Subcutaneous abdominal adipose tissue (tissue), 5 donors: Measurements from ENCODE around the gene TTLL9.

Source experiments
- H3K27ac ChIP-seq: one replicate; pipeline ENCODE4 v1.7.0; 2013; ENCODE audit warnings: low read depth, mild to moderate bottlenecking, inconsistent platforms, low read length, moderate library complexity
- H3K27me3 ChIP-seq, 5 donors: one replicate each; pipeline ENCODE4 v1.7.0; 2013; ENCODE audit warnings: low read length in 5 of 5, inconsistent platforms in 1 of 5; ENCODE audit not compliant: control insufficient read depth in 5 of 5, insufficient read depth in 4 of 5
- H3K36me3 ChIP-seq, 5 donors: one replicate each; pipeline ENCODE4 v1.7.0; 2013; ENCODE audit warnings: low read length in 5 of 5; ENCODE audit not compliant: control insufficient read depth in 5 of 5, insufficient read depth in 5 of 5
- H3K4me1 ChIP-seq, 5 donors: one replicate each; pipeline ENCODE4 v1.7.0; 2013; ENCODE audit warnings: low read length in 5 of 5, mild to moderate bottlenecking in 3 of 5, moderate library complexity in 1 of 5; ENCODE audit not compliant: control insufficient read depth in 5 of 5, insufficient read depth in 5 of 5
- H3K4me3 ChIP-seq, 5 donors: one replicate each; pipeline ENCODE4 v1.7.0; 2013; ENCODE audit warnings: low read length in 5 of 5, low read depth in 1 of 5
- H3K9ac ChIP-seq, 5 donors: one replicate each; pipeline ENCODE4 v1.7.0; 2013; ENCODE audit warnings: low read length in 5 of 5, mild to moderate bottlenecking in 4 of 5, moderate library complexity in 3 of 5
- H3K9me3 ChIP-seq, 5 donors: one replicate each; pipeline ENCODE4 v1.7.0; 2013; ENCODE audit warnings: low read length in 5 of 5; ENCODE audit not compliant: control insufficient read depth in 5 of 5
- donor health status: healthy.
- donor health status: healthy.
- donor health status: healthy.
- donor health status: healthy.
- donor health status: healthy.

The TTLL9 gene

GRCh38 chr20:31974951-31975487 lies 104.6 kb downstream of the TTLL9 start:
- Histone ChIP-seq H3K4me1 (no peaks in the 10 kb centered on the region), H3K36me3 (no peaks in the 10 kb centered on the region), H3K9ac (no peak overlapping the region), H3K27ac (no peak overlapping the region), H3K27me3 (peaks cover 4 to 16% (median 13%) of the 10 kb centered on the region in 5 donors), H3K9me3 (no peaks in the 10 kb centered on the region), H3K4me3 (no peak overlapping the region)

GRCh38 chr20:31975874-31976273 lies 105.4 kb downstream of the TTLL9 start:
- no peaks in the 10 kb centered on the region for H3K36me3 ChIP-seq
- no peak overlapping the region for H3K27ac ChIP-seq
- no peaks in the 10 kb centered on the region for H3K9me3 ChIP-seq
- H3K4me1 ChIP-seq, result no peaks in the 10 kb centered on the region
- H3K9ac ChIP-seq, result no peak overlapping the region
- H3K4me3 ChIP-seq, result no peak overlapping the region
- peaks cover 7 to 18% (median 14%) of the 10 kb centered on the region in 5 donors for H3K27me3 ChIP-seq

GRCh38 chr20:31977080-31977479 lies 106.6 kb downstream of the TTLL9 start:
- Histone ChIP-seq H3K4me3 (no peak overlapping the region), H3K9me3 (no peaks in the 10 kb centered on the region), H3K36me3 (no peaks in the 10 kb centered on the region)

GRCh38 chr20:31979713-31980426 lies 109.4 kb downstream of the TTLL9 start:
- H3K27ac ChIP-seq, result no peak overlapping the region
- H3K4me1 ChIP-seq, result no peaks in the 10 kb centered on the region
- peaks cover 4 to 17% (median 13%) of the 10 kb centered on the region in 5 donors for H3K27me3 ChIP-seq
- H3K36me3 ChIP-seq, result no peaks in the 10 kb centered on the region
- no peak overlapping the region for H3K9ac ChIP-seq
- H3K9me3 ChIP-seq, result no peaks in the 10 kb centered on the region
- H3K4me3 ChIP-seq, result no peak overlapping the region

More at GRCh38 chr20:31977080-31977479, 106.6 kb downstream of the TTLL9 start:
- H3K4me1 ChIP-seq, result no peaks in the 10 kb centered on the region
- H3K27me3 ChIP-seq, result peaks cover 7 to 18% (median 12%) of the 10 kb centered on the region in 5 donors
- no peak overlapping the region for H3K27ac ChIP-seq
- H3K9ac ChIP-seq, result no peak overlapping the region

DNA sequence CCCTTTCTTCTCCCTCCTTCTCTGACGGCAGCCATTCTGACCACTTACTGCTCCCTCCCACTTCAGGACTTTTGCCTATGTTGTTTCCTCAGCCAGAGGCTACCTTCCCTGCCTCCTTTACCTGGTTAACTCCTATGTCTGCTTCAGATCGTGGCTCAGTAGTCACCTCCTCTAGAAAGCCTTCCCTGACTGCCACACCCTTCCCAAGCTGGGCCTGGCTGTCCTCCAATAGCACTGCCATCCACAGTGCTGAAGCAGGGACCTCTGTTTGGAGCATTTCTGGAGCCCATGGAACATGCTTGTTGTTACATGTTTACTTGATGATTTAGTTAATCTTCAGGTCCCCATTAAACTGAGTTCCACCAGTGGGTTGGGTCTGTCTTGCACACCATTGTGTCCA lies 111.3 kb downstream of the TTLL9 start:
- H3K4me3 ChIP-seq, result no peak overlapping the region
- no peaks in the 10 kb centered on the region for H3K4me1 ChIP-seq
- H3K27me3 ChIP-seq, result peaks cover 4 to 10% (median 8%) of the 10 kb centered on the region in 5 donors
- no peaks in the 10 kb centered on the region for H3K9me3 ChIP-seq
- H3K9ac ChIP-seq, result no peak overlapping the region
- no peaks in the 10 kb centered on the region for H3K36me3 ChIP-seq
- H3K27ac ChIP-seq, result no peak overlapping the region

DNA sequence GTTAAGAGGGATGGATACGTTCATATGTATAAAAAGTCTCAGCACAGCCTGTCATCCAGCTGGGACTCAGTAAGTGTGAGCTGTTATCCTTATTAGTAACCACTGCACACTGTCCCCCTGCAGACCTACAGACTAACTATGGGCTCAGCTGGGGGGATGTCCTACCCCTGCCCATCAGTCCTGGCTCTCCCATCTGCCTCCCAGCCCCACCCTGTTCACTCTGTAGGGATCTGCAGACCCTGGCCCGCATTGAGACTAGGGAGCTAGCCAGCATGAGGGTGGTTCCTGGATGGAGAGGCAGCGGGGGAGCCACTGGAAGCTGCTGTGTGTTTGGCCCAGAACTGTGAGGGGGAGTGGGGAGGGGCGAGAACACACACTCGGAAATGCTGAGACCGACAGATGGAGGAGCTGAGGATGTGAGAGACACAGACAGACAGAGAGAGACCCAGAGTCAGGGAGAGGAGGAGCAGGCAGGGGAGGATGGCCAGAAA lies 114.6 kb downstream of the TTLL9 start:
- Histone ChIP-seq H3K27ac (no peak overlapping the region), H3K4me3 (no peak overlapping the region), H3K9me3 (no peaks in the 10 kb centered on the region), H3K36me3 (no peaks in the 10 kb centered on the region), H3K27me3 (peaks cover 0 to 7% (median 3%) of the 10 kb centered on the region in 5 donors), H3K9ac (no peak overlapping the region), H3K4me1 (no peaks in the 10 kb centered on the region)

DNA sequence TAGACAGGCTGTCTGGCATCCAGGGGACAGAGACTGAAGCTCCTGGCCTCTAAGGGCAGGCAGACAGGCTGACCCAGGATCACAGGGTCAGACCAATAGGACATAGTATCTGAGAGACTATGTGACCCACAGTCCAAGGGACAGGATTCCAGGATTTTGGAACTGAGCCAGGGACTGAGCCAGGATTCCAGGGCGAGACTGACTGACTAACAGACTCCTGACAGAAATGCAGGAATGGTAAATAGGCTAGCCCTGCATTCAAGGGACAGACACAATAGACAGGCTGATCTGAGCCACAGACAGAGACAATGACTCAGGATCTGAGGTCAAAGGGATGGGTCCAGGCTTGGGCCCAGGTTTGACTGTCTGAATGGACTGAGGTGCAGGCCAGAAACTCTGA lies 117.3 kb downstream of the TTLL9 start:
- Histone ChIP-seq H3K4me3 (no peak overlapping the region), H3K4me1 (no peaks in the 10 kb centered on the region), H3K9me3 (no peaks in the 10 kb centered on the region), H3K27me3 (peaks cover 0 to 7% (median 0%) of the 10 kb centered on the region in 5 donors), H3K36me3 (no peaks in the 10 kb centered on the region), H3K27ac (no peak overlapping the region), H3K9ac (no peak overlapping the region)

DNA sequence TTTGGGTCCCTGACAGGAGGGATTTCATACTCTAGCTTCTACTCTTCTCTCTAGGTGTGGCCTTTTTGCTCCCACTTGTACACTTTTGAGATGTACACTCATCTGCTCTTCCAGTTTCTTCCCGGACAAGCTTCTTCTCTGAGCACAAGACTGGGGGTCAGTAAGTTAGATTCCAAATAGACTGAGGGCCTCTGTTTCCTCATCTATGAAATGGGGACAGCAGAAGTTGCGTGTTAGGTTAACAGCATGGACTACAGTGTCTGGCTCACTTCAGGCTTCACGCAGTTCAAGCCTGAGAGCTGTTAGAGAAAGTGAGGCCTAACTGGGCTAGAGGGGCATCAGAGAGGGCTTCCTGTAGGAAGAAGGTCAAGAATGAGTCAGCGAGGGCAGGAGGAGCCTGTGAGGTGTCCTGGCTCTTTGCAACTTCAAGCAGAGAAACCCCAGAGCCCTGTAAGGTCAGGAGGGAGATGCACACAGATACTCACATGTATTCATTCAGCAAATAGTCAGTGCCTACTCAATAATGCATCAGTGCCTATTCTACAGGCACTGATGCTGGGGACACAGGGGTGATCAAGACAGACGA lies 118.1 kb downstream of the TTLL9 start:
- Histone ChIP-seq H3K4me1 (no peaks in the 10 kb centered on the region), H3K27me3 (peaks cover 0 to 12% (median 7%) of the 10 kb centered on the region in 5 donors), H3K27ac (no peak overlapping the region), H3K36me3 (no peaks in the 10 kb centered on the region), H3K9me3 (no peaks in the 10 kb centered on the region), H3K4me3 (no peak overlapping the region), H3K9ac (no peak overlapping the region)

DNA sequence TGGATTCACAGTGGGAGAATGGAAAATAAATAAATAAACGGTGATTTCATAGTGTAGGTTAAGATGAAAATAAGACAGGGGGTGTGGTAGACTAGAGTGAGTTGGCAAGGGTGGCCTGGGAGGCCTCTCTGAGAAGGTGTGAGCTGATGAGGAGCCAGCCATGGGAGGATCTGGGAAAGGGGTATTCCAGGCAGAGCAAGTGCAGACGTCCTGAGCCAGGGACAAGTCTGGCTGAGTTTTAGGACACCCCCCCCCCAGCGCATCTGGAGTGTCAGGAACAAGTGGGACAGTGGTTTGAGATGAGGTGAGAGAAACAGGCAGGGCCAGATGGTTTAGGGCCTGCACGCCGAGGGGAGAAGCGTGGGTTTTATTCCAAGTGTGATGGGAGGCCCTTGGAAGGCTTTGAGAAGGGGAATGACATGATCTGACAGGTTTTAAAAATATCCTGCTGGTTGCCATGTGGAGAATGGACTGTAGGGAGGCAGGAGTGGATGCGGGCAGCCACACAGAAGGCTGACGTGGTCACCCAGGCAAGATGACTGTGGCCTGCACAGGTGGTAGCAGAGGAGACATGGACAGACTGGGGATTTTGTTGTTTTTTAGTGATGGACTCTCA lies 118.7 kb downstream of the TTLL9 start:
- Histone ChIP-seq H3K4me3 (no peak overlapping the region), H3K27me3 (peaks cover 3 to 17% (median 13%) of the 10 kb centered on the region in 5 donors), H3K36me3 (no peaks in the 10 kb centered on the region), H3K27ac (no peak overlapping the region), H3K4me1 (no peaks in the 10 kb centered on the region), H3K9ac (no peak overlapping the region), H3K9me3 (no peaks in the 10 kb centered on the region)
